ENCODE data around the gene KRT40.

The KRT40 gene

DNA sequence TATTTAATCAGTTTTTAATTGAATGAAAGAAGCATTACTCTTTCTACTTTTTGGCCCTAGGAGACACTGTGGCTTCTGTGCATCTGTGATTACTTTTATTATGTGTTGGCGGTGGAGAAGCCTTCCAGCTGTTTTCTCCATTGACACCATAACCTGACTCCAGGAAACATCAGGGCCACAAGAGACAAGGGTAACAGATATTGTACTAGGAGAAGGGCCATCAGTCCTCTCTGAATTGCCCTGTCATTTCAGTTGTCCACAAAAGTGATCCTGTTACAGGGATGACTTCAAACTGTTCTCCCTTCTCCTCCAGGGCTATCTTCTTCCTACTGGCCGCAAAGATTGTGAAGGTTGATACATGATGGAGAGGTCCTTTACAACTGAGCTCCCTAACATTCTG lies 32.0 kb downstream of the KRT40 start:
- DNase-seq (ENCODE audit: low read depth in 2 of 2), result no peak

DNA sequence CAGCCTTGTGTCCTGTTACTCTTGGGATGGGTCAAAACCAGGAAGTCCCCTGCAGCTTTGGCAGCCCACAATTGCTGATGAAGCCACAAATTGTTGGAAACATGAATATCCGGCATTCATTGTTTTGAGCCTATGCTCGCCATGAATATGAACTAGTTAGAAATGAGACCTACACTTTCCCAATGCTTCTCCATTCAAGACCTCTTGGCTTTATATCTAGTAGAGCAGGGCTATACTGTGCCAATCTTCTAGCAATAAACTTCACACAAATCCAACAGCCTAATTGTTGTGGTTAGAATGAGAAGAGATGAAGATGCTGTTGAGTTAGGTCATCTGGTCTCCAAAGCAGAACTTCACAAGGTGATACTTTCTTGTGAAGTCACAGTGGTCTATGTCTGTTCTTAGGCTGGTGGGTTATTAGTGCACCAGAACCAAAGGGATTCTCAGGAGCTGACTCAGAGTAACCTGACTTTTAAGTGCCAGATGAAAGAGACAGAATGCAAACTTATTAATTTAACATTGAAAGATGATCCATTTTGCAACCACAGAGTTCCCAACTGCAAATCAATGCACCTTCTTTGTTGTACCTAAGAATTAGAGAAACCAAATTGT lies 33.0 kb downstream of the KRT40 start:
- DNase-seq (ENCODE audit: low read depth in 2 of 2), result no peak

DNA sequence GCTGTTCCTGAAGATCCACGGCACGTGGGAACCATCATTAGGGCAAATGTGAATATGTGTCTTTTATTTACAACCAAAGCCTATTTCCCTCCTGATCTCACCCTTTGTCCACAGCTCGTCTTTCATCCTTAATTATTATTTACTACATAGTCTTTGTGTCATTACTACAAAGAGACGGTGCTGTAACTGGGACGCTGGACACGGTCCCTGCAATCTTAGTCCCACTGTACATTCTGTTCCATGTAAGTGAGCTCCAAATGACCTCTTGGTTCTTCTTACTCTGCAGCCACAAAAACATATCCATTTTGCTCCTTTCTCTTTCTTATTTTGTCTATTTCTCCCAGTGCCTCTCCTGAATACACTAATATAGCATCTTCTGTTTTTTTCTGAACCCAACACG lies 34.0 kb downstream of the KRT40 start:
- DNase-seq (ENCODE audit: low read depth in 2 of 2), result no peak

DNA sequence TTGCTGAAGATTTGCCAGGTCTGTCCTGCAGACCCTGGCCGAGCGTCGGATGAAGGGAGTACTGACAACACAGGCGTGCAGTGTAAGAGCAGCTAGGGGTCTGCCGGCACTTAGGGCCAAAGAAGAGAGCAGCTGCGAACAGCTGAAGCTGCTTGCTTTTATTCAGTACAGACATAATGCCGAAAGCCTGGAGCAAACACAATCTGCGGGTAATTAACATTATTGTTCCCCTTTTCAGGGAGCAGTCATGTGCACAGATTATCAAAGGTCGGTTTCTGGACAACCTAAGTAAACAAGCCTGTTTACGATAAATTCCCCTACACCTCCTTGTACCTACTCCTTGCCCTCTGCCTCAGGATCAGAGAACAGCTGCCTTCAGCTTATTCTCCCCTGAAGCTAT lies 34.7 kb downstream of the KRT40 start:
- DNase-seq (ENCODE audit: low read depth in 2 of 2), result no peak

DNA sequence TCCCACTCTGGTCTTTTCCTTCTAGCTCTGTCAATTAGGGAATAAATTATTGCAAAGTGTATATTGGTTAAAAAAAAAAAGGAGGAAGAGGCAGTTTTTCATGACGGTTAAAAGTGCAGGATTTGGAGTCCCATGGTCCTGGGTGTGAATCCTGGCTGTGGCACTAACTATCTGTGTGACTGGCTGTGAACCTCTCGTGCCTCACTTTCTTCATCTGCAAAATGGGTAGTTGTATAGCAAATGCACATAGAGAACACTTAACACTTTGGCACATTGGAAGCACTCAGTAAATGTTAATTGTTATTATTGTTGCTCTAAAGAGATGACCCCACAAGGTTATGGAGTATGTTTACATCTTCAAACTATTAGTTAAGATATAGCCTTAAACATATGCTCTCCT lies 36.2 kb downstream of the KRT40 start:
- DNase-seq (ENCODE audit: low read depth in 2 of 2), result no peak

DNA sequence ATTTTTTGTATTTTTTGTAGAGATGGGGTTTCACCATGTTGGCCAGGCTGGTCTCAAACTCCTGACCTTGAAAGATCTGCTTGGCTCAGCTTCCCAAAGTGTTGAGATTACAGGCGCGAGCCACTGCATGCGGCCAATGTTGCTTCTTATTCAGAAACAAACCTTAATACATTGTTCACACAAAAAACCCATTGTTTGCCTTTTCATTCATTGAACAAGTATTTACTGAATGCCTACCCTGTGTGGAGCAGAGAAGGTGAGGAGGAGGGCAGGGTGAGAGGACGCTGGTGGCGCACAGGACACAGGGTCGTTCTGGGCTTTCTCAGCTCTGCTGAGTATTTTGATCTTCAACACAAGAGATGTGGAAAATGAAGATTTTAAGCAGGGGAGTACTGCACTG lies 38.7 kb downstream of the KRT40 start:
- no peak for DNase-seq (ENCODE audit: low read depth in 2 of 2)

DNA sequence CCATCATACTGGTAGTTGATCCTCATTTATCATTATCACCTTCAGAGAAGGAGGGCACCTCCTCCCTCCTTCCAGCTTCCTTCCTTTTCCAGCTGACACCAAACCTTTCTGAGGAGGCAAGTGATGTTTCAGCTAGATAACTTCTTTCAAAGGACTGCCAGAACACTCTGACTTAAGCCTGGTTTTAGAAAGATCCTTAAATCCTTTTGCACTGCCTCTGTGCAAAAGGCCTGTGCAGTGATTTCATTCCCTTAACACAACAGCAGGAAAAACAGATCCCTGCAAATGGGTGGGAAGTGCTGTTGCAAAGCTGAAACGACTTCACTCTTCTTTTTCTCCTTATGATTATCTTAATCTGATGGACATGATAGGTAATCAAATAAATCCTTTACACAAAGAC lies 39.6 kb downstream of the KRT40 start:
- DNase-seq (ENCODE audit: low read depth in 2 of 2), result no peak

DNA sequence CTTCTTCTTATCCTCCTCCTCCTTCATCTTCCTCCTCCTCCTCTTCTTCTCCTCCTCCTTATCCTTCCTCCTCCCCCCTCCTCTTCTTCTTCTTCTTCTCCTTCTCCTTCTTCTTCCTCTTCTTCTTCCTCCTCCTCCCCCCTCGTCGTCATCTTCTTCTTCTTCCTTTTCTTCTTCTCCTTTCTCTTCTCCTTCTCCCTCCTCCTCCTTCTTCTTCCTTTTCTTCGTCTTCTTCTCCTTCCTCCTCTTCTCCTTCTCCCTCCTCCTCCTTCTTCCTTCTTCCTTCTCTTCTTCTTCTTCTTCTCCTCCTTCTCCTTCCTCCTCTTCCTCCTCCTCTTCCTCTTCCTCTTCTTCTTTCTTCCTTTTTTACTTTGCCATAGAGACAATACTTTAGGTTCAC lies 41.6 kb downstream of the KRT40 start:
- DNase-seq (ENCODE audit: low read depth in 2 of 2), result no peak

DNA sequence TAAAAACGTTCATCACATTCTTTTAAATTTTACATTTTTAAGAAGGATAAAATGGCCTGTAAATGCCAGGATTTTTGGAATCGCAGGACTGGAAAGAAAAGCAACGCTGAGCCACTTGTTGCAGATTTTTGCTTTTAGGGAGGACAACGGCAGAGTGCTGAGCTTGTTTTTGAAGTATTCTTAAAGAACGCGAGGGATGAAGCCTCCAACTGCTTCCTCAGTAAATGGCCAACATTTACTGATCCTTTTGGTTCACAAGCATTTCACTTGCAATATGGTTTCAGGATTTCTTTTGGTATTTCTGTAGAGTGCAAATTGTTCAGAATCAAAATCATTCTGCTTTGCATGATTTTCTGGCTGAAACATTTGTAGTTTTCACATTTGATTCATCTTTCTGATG lies 43.9 kb downstream of the KRT40 start:
- DNase-seq (ENCODE audit: low read depth in 2 of 2), result no peak

DNA sequence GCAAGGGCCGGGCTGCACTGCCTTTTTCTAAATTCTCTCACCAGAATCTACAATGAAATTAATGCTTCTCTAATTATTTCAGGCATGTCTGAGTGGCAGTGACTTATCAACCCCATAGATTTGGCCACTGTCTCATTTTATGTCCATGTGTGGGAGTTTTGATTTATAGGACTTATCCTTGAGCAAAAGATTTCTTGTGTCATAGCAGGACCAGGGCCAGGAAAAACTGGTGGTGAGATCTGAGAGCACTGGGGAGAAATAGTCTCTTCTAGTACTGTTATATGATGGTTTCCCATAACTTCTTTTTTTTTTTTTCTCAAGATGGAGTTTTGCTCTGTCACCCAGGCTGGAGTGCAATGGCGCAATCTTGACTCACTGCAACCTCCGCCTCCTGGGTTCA lies 45.1 kb downstream of the KRT40 start:
- DNase-seq (ENCODE audit: low read depth in 2 of 2), result no peak

DNA sequence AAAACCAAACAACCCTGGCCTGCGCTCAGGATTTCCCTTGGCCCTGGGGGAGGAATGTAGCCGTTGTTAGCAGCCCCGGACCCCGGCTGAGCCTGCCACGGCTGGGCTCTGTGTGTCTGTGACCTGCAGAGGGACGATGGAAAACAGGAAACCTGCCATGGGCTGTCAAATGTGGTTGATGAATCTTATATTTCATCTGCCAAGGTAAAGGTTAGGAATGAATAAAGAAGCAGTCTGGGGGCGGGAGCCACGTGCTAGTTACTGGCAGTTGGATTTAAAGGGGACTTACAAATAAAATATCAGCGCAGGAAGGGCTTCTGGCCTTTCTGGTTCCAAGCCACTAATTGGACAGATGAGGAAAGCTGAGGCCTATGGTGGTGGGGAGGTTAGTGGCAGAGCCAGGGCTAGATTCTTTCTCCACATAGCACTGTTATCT lies 46.7 kb downstream of the KRT40 start, which contains the start of gene KRT23:
Gene KRT23 (minus strand): TSS at position 263 of the 436 bp plus-strand sequence. CDS start 1,043 bp downstream, outside the sequence.
- no peak for DNase-seq (ENCODE audit: low read depth in 2 of 2)

DNA sequence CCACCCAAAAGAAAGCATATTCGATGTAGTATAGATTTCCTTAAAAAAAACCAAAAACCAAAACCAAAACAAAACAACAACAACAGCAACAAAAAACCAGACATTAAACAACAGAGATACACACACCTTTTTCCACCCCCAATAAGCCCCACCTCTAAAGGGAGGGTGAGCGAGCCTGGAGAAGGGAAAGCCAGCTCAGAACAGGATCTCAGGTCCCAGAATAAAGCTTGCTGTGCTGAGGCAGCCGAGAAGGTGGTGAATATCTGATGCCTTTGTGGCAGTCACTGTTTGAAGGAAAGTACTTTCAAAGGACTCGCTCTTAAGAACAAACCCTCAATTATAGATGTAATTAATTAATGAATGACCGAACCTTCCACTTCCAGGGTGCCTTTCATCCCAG lies 47.1 kb downstream of the KRT40 start:
- DNase-seq (ENCODE audit: low read depth in 2 of 2), result no peak

DNA sequence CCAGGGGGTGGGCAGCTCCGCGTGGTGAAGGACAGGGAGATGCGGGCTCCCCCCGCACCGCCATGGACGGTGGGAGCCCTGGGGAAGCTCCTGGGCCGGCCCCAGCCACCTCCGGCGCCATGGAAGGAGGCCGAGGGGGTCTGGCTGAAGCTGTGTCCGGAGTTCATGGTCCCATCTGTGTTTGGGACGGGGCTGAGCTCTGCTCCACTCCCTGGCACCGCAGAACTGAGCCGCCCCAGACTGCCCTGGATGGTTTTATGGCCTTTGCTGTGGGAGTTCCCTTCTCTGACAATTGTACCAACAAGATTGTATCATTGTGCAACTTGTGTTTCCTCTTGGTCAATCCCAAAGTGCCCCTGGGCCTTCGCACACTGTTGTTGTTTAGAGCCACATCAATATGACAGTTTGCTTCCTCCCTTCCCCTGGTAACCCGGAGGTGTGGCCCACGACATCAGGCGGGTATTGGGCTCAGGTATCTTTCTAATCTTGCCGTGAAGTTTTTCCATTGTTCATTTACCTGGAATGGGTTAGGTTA lies 47.6 kb downstream of the KRT40 start:
- no peak for DNase-seq (ENCODE audit: low read depth in 2 of 2)

DNA sequence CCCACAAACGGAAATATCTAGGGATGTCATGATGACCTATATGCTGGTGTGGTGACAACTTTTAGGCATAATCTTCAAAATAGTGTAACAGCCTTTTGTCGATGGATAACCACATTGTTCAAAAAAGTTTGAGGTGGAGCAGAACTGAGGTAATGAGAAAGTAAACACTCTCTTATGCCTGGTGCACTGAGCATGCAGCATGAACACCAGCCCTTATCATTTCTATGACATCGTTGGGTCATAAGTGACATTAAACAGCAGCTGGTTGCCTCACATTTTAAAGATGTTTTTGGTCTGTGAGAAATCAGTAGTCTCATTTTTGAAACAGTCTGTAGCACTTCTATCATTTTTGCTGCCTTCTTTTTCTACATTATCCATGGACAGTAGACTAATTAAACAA lies 48.5 kb downstream of the KRT40 start:
- DNase-seq (ENCODE audit: low read depth in 2 of 2), result no peak

DNA sequence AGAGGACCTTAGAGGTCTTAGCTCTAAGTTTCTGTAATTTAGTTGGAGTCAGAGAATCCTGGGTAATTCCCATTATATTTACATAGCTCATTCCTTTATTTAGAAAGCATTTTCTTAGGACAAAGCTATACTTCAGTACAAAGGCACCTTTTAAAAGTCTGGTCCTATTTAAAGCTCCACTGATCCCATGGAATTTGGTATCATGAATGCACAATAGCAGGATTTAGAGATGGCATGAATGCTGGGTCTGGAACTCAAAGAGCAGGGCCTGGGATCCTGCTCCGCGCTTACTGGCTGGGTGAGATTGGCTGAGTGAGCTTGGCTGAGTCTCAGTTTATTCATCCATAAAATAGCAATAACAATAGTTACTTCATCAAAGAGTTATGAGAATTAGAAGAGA lies 51.5 kb downstream of the KRT40 start:
- no peak for DNase-seq (ENCODE audit: low read depth in 2 of 2)

DNA sequence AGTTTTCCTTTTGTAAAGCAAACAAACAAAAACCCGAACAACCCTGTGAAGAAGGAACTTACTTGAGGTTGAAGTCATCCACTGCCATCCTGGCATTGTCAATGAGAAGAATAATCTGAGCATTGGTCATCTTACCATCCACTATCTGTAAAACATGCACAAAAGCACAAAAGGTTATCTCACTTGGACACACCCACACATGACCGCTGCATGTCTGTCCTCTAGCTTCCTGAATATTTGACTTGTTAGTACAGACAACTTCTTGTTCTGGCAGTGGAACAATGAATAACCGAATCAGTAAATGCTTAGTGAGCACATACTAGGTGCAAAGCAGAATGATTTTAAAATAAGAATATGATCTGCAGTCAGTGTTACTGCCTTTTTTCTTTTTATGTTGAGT lies 52.8 kb downstream of the KRT40 start:
- DNase-seq (ENCODE audit: low read depth in 2 of 2), result no peak

Measured in activated CD4-positive, alpha-beta T cell treated with anti-CD3 and anti-CD28 coated beads for 24 hours (primary cell).